Dendritic cell treated with granulocyte-macrophage colony-stimulating factor and Interleukin-4, amounts not matched to agents 40 ng/mL and 50 ng/mL, for 4 days (primary cell): ENCODE measurements around the gene PALS1.
"Not testable (repeated sequence)": the region's sequence is repeated elsewhere in the genome, so short reads cannot be mapped to it uniquely, and the experiment has no call there.

Experiments
- H3K27ac Mint-ChIP-seq: one replicate; pipeline ENCODE4 v1.8.0; 2022; ENCODE audit warnings: mild to moderate bottlenecking, mixed read lengths
- H3K27me3 Mint-ChIP-seq: one replicate; pipeline ENCODE4 v1.8.0; 2022; ENCODE audit warnings: mild to moderate bottlenecking, mixed read lengths
- H3K36me3 Mint-ChIP-seq: one replicate; pipeline ENCODE4 v1.8.0; 2022; ENCODE audit warnings: low read depth, mixed read lengths
- H3K4me1 Mint-ChIP-seq: one replicate; pipeline ENCODE4 v1.8.0; 2022; ENCODE audit warnings: low read depth, mixed read lengths
- H3K4me3 Mint-ChIP-seq: one replicate; pipeline ENCODE4 v1.8.0; 2022; ENCODE audit warnings: mild to moderate bottlenecking, moderate library complexity, mixed read lengths
- H3K9me3 Mint-ChIP-seq: one replicate; pipeline ENCODE4 v1.8.0; 2022; ENCODE audit warnings: mixed read lengths
- intact Hi-C: fragments of 100-400 bp; cut with micrococcal nuclease; formaldehyde crosslinking; loops from one replicate; pipeline ENCODE4 v1.15.0; 2022

PALS1 gene

GRCh38 chr14:67269298-67270060 is 28.2 kb downstream of the PALS1 start:
- H3K9me3 Mint-ChIP-seq = no peaks in the 10 kb centered on the region
- H3K27me3 Mint-ChIP-seq = no peaks in the 10 kb centered on the region
- H3K27ac Mint-ChIP-seq = no peak overlapping the region
- peaks cover 28% of the 10 kb centered on the region for H3K36me3 Mint-ChIP-seq
- peaks cover 15% of the 10 kb centered on the region for H3K4me1 Mint-ChIP-seq
- H3K4me3 Mint-ChIP-seq = no peak overlapping the region
- intact Hi-C loops = no loop called here

DNA sequence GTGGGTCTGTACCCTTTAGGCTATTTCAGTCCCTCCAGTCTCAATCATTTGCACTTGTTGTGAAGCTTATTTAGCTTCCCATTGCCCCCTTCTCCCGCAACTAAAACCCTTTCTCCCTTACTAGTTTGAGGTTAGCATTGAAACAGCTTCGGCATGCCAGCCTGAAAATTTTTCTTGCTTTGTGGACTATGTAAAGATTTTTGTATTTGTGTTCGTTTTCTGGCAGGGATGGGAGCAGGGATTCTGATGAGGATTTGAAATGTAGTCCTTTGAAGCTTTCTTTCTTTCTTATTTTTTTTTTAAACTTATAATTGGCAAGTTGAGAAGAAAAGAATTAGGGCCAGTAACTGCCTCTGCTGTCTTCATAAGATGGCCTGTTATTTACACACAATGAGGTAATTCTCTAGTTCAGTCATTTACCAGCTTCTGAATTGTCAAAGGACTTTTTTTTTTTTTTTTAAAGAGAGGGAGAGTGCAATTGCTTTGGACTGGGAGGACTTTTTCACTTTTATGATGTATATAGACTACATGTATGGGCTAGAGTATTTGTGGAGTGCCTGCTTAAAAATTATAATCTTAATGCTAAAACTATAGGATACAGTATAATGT is 29.0 kb downstream of the PALS1 start:
- Mint-ChIP-seq H3K9me3 (no peaks in the 10 kb centered on the region), H3K36me3 (peaks cover 28% of the 10 kb centered on the region), H3K4me3 (no peak overlapping the region), H3K27ac (no peak overlapping the region), H3K27me3 (no peaks in the 10 kb centered on the region), H3K4me1 (peaks cover 18% of the 10 kb centered on the region)
- intact Hi-C loops = no loop called here

- intact Hi-C loops = no loop called here
- H3K9me3 Mint-ChIP-seq = no peaks in the 10 kb centered on the region
- H3K27me3 Mint-ChIP-seq = no peaks in the 10 kb centered on the region
- no peak overlapping the region for H3K27ac Mint-ChIP-seq
- no peak overlapping the region for H3K4me3 Mint-ChIP-seq
- H3K4me1 Mint-ChIP-seq = peaks cover 22% of the 10 kb centered on the region
- peaks cover 33% of the 10 kb centered on the region for H3K36me3 Mint-ChIP-seq
Observed at GRCh38 chr14:67270933-67271332, 29.7 kb downstream of the PALS1 start.

- H3K9me3 Mint-ChIP-seq, intact Hi-C loops, H3K27ac Mint-ChIP-seq, H3K27me3 Mint-ChIP-seq, H3K4me3 Mint-ChIP-seq: not testable (repeated sequence)
- Mint-ChIP-seq H3K36me3 (peaks cover 38% of the 10 kb centered on the region), H3K4me1 (peaks cover 20% of the 10 kb centered on the region)
Observed at GRCh38 chr14:67273281-67273680, 32.0 kb downstream of the PALS1 start.

- H3K4me3 Mint-ChIP-seq = no peak overlapping the region
- no peak overlapping the region for H3K27ac Mint-ChIP-seq
- H3K9me3 Mint-ChIP-seq = no peaks in the 10 kb centered on the region
- H3K27me3 Mint-ChIP-seq = no peaks in the 10 kb centered on the region
- peaks cover 52% of the 10 kb centered on the region for H3K36me3 Mint-ChIP-seq
- intact Hi-C loops = loop anchor here (5.0 kb wide), 1 partner anchor 34 kb away; the partner anchor contains the start of gene PALS1
- H3K4me1 Mint-ChIP-seq = peaks cover 12% of the 10 kb centered on the region
Observed at GRCh38 chr14:67276131-67276530, 34.9 kb downstream of the PALS1 start.

- H3K27me3 Mint-ChIP-seq = no peaks in the 10 kb centered on the region
- no peaks in the 10 kb centered on the region for H3K9me3 Mint-ChIP-seq
- intact Hi-C loops = loop anchor here (10.0 kb wide), 1 partner anchor 786 kb away; no protein-coding TSS in a partner anchor
- peaks cover 9% of the 10 kb centered on the region for H3K4me1 Mint-ChIP-seq
- H3K27ac Mint-ChIP-seq = no peak overlapping the region
- peaks cover 23% of the 10 kb centered on the region for H3K36me3 Mint-ChIP-seq
- no peak overlapping the region for H3K4me3 Mint-ChIP-seq
Observed at GRCh38 chr14:67280506-67280905, 39.3 kb downstream of the PALS1 start.

GRCh38 chr14:67285876-67286452 is 44.7 kb downstream of the PALS1 start:
- H3K36me3 Mint-ChIP-seq = peaks cover 9% of the 10 kb centered on the region
- H3K27me3 Mint-ChIP-seq = no peaks in the 10 kb centered on the region
- H3K27ac Mint-ChIP-seq = no peak overlapping the region
- no peak overlapping the region for H3K4me3 Mint-ChIP-seq
- no peaks in the 10 kb centered on the region for H3K4me1 Mint-ChIP-seq
- intact Hi-C loops = loop anchor here (1.0 to 10.0 kb wide), 2 partner anchors 120 to 791 kb away; no protein-coding TSS in a partner anchor
- H3K9me3 Mint-ChIP-seq = no peaks in the 10 kb centered on the region
